GM12878 (cell line): ENCODE measurements around the gene TXNDC5.
A peak's percentile ranks its signal among the peaks of the same experiment; 100 is the strongest.

ENCODE experiments used
- NFIC ChIP-seq: IDR thresholded peaks from 2 replicates; pipeline ENCODE4 v1.6.1; 2012; ENCODE audit warnings: low read depth, mild to moderate bottlenecking, inconsistent platforms, low read length, moderate library complexity
- POLR2AphosphoS5 ChIP-seq: IDR thresholded peaks from 2 replicates; pipeline ENCODE4 v1.6.1; 2011; ENCODE audit warnings: mild to moderate bottlenecking, low read length, inconsistent platforms
- TF ChIP-seq, protein P1 (sequence below), 3 experiments: IDR thresholded peaks in 2 of 3; conservative IDR thresholded peaks in 1 of 3; 2 replicates each; pipeline ENCODE4 v1.5.1; 2011; ENCODE audit warnings: low read depth in 3 of 3, low read length in 3 of 3, mild to moderate bottlenecking in 3 of 3, control low read depth in 2 of 3, moderate library complexity in 2 of 3, inconsistent platforms in 1 of 3, mixed read lengths in 1 of 3; ENCODE audit not compliant: control insufficient read depth in 2 of 3, insufficient read depth in 1 of 3; ENCODE audit errors: extremely low read depth in 1 of 3
- TF ChIP-seq, protein P2 (sequence below): IDR thresholded peaks from 2 replicates; pipeline ENCODE4 v1.6.1; 2012; ENCODE audit warnings: low read depth, low read length, improper control_type of control experiment

DNA sequence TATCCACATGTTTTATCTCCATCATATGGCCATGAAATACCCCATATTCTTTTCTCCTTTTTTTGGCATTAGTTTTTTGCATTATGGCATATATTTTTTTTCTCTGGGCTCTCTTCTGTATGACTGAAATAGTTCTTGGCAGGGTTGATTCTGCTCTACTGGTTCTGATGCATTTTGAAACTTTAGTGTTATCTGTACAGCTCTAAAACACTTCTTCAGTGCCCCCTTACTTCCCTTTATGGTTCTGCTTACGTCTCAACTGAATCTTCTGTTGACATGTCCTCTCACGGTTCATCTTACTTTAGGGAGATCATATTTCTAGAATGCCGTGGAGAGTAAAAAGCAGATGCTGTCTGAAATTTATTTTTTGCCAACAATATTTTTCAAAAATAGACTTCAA is 23.2 kb upstream of the TXNDC5 start:
- TF ChIP-seq, protein P1, sequence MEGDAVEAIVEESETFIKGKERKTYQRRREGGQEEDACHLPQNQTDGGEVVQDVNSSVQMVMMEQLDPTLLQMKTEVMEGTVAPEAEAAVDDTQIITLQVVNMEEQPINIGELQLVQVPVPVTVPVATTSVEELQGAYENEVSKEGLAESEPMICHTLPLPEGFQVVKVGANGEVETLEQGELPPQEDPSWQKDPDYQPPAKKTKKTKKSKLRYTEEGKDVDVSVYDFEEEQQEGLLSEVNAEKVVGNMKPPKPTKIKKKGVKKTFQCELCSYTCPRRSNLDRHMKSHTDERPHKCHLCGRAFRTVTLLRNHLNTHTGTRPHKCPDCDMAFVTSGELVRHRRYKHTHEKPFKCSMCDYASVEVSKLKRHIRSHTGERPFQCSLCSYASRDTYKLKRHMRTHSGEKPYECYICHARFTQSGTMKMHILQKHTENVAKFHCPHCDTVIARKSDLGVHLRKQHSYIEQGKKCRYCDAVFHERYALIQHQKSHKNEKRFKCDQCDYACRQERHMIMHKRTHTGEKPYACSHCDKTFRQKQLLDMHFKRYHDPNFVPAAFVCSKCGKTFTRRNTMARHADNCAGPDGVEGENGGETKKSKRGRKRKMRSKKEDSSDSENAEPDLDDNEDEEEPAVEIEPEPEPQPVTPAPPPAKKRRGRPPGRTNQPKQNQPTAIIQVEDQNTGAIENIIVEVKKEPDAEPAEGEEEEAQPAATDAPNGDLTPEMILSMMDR (IDR thresholded peaks at IDR 0.05 in 2 of 3, conservative IDR thresholded peaks at IDR 0.05 in 1 of 3; ENCODE audit: control insufficient read depth in 2 of 3, extremely low read depth in 1 of 3, insufficient read depth in 1 of 3, low read depth in 3 of 3, low read length in 3 of 3), result no peak
- TF ChIP-seq NFIC (peak; percentile 82), POLR2AphosphoS5 (no peak)
- TF ChIP-seq, protein P2, sequence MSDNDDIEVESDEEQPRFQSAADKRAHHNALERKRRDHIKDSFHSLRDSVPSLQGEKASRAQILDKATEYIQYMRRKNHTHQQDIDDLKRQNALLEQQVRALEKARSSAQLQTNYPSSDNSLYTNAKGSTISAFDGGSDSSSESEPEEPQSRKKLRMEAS, result no peak
